ENCODE data around the gene TEX35.

- TF ChIP-seq CTCF (IDR thresholded peaks at IDR 0.05; ENCODE audit: insufficient read depth, low read depth, low read length) (no peak), EZH2 (IDR thresholded peaks at IDR 0.05; ENCODE audit: insufficient read depth, low read length) (no peak)
Observed at GRCh38 chr1:178521241-178521640, 8.3 kb downstream of the TEX35 start.
